ENCODE results near the gene CLCA2.
"Not testable (repeated sequence)": the region's sequence is repeated elsewhere in the genome, so short reads cannot be mapped to it uniquely, and the experiment has no call there.

Gene CLCA2

GRCh38 chr1:86481966-86482365 is 58.0 kb downstream of the CLCA2 start:
- Histone ChIP-seq H3K27me3 (ENCODE audit: control insufficient read depth, insufficient read depth, low read length) (no peaks in the 10 kb centered on the region), H3K36me3 (ENCODE audit: control insufficient read depth, insufficient read depth, low read length) (no peaks in the 10 kb centered on the region), H3K4me1 (ENCODE audit: control insufficient read depth, insufficient read depth, low read length) (no peaks in the 10 kb centered on the region), H3K9ac (ENCODE audit: low read length) (no peak overlapping the region), H3K4me3 (ENCODE audit: low read length) (no peak overlapping the region), H3K9me3 (ENCODE audit: control insufficient read depth, low read length) (no peaks in the 10 kb centered on the region)

- H3K4me3 ChIP-seq (ENCODE audit: low read length): no peak overlapping the region
- H3K36me3 ChIP-seq (ENCODE audit: control insufficient read depth, insufficient read depth, low read length): no peaks in the 10 kb centered on the region
- H3K27me3 ChIP-seq (ENCODE audit: control insufficient read depth, insufficient read depth, low read length): no peaks in the 10 kb centered on the region
- H3K9me3 ChIP-seq (ENCODE audit: control insufficient read depth, low read length): no peaks in the 10 kb centered on the region
- no peak overlapping the region for H3K9ac ChIP-seq (ENCODE audit: low read length)
- H3K4me1 ChIP-seq (ENCODE audit: control insufficient read depth, insufficient read depth, low read length): no peaks in the 10 kb centered on the region
Measured at GRCh38 chr1:86487131-86487810, 63.3 kb downstream of the CLCA2 start.

GRCh38 chr1:86487811-86488141 is 63.8 kb downstream of the CLCA2 start:
- H3K9me3 ChIP-seq (ENCODE audit: control insufficient read depth, low read length): no peaks in the 10 kb centered on the region
- H3K4me3 ChIP-seq (ENCODE audit: low read length): no peak overlapping the region
- H3K4me1 ChIP-seq (ENCODE audit: control insufficient read depth, insufficient read depth, low read length): no peaks in the 10 kb centered on the region
- H3K9ac ChIP-seq (ENCODE audit: low read length): no peak overlapping the region
- no peaks in the 10 kb centered on the region for H3K27me3 ChIP-seq (ENCODE audit: control insufficient read depth, insufficient read depth, low read length)
- no peaks in the 10 kb centered on the region for H3K36me3 ChIP-seq (ENCODE audit: control insufficient read depth, insufficient read depth, low read length)

GRCh38 chr1:86489242-86489878 is 65.4 kb downstream of the CLCA2 start:
- Histone ChIP-seq H3K36me3 (ENCODE audit: control insufficient read depth, insufficient read depth, low read length) (no peaks in the 10 kb centered on the region), H3K4me3 (ENCODE audit: low read length) (no peak overlapping the region), H3K4me1 (ENCODE audit: control insufficient read depth, insufficient read depth, low read length) (no peaks in the 10 kb centered on the region), H3K9me3 (ENCODE audit: control insufficient read depth, low read length) (no peaks in the 10 kb centered on the region), H3K9ac (ENCODE audit: low read length) (no peak overlapping the region), H3K27me3 (ENCODE audit: control insufficient read depth, insufficient read depth, low read length) (peaks cover 3% of the 10 kb centered on the region)

- H3K36me3 ChIP-seq (ENCODE audit: control insufficient read depth, insufficient read depth, low read length): no peaks in the 10 kb centered on the region
- H3K4me3 ChIP-seq (ENCODE audit: low read length): no peak overlapping the region
- H3K27me3 ChIP-seq (ENCODE audit: control insufficient read depth, insufficient read depth, low read length): peaks cover 3% of the 10 kb centered on the region
- H3K9ac ChIP-seq (ENCODE audit: low read length): no peak overlapping the region
- H3K4me1 ChIP-seq (ENCODE audit: control insufficient read depth, insufficient read depth, low read length): no peaks in the 10 kb centered on the region
- no peaks in the 10 kb centered on the region for H3K9me3 ChIP-seq (ENCODE audit: control insufficient read depth, low read length)
Measured at GRCh38 chr1:86491171-86491950, 67.4 kb downstream of the CLCA2 start.

GRCh38 chr1:86498281-86498680 is 74.3 kb downstream of the CLCA2 start:
- H3K9me3 ChIP-seq (ENCODE audit: control insufficient read depth, low read length): no peaks in the 10 kb centered on the region
- H3K27me3 ChIP-seq (ENCODE audit: control insufficient read depth, insufficient read depth, low read length): peaks cover 17% of the 10 kb centered on the region
- peaks cover 9% of the 10 kb centered on the region for H3K4me1 ChIP-seq (ENCODE audit: control insufficient read depth, insufficient read depth, low read length)
- H3K36me3 ChIP-seq (ENCODE audit: control insufficient read depth, insufficient read depth, low read length): no peaks in the 10 kb centered on the region
- H3K9ac ChIP-seq (ENCODE audit: low read length): no peak overlapping the region
- no peak overlapping the region for H3K4me3 ChIP-seq (ENCODE audit: low read length)

- no peak overlapping the region for H3K4me3 ChIP-seq (ENCODE audit: low read length)
- peaks cover 18% of the 10 kb centered on the region for H3K27me3 ChIP-seq (ENCODE audit: control insufficient read depth, insufficient read depth, low read length)
- H3K9ac ChIP-seq (ENCODE audit: low read length): no peak overlapping the region
- H3K36me3 ChIP-seq (ENCODE audit: control insufficient read depth, insufficient read depth, low read length): no peaks in the 10 kb centered on the region
- H3K4me1 ChIP-seq (ENCODE audit: control insufficient read depth, insufficient read depth, low read length): peaks cover 10% of the 10 kb centered on the region
- H3K9me3 ChIP-seq (ENCODE audit: control insufficient read depth, low read length): no peaks in the 10 kb centered on the region
Measured at GRCh38 chr1:86499987-86500593, 76.1 kb downstream of the CLCA2 start.

GRCh38 chr1:86500714-86501113 is 76.7 kb downstream of the CLCA2 start:
- H3K4me1 ChIP-seq (ENCODE audit: control insufficient read depth, insufficient read depth, low read length): peaks cover 10% of the 10 kb centered on the region
- no peaks in the 10 kb centered on the region for H3K9me3 ChIP-seq (ENCODE audit: control insufficient read depth, low read length)
- peaks cover 21% of the 10 kb centered on the region for H3K27me3 ChIP-seq (ENCODE audit: control insufficient read depth, insufficient read depth, low read length)
- H3K4me3 ChIP-seq (ENCODE audit: low read length): no peak overlapping the region
- H3K36me3 ChIP-seq (ENCODE audit: control insufficient read depth, insufficient read depth, low read length): no peaks in the 10 kb centered on the region
- H3K9ac ChIP-seq (ENCODE audit: low read length): no peak overlapping the region

- H3K27me3 ChIP-seq (ENCODE audit: control insufficient read depth, insufficient read depth, low read length): peaks cover 21% of the 10 kb centered on the region
- H3K9ac ChIP-seq (ENCODE audit: low read length); H3K4me3 ChIP-seq (ENCODE audit: low read length); H3K36me3 ChIP-seq (ENCODE audit: control insufficient read depth, insufficient read depth, low read length); H3K9me3 ChIP-seq (ENCODE audit: control insufficient read depth, low read length); H3K4me1 ChIP-seq (ENCODE audit: control insufficient read depth, insufficient read depth, low read length): not testable (repeated sequence)
Measured at GRCh38 chr1:86502125-86502646, 78.2 kb downstream of the CLCA2 start.

GRCh38 chr1:86502721-86503405 is 78.9 kb downstream of the CLCA2 start:
- peaks cover 21% of the 10 kb centered on the region for H3K27me3 ChIP-seq (ENCODE audit: control insufficient read depth, insufficient read depth, low read length)
- H3K36me3 ChIP-seq (ENCODE audit: control insufficient read depth, insufficient read depth, low read length): no peaks in the 10 kb centered on the region
- H3K4me3 ChIP-seq (ENCODE audit: low read length): no peak overlapping the region
- peaks cover 10% of the 10 kb centered on the region for H3K4me1 ChIP-seq (ENCODE audit: control insufficient read depth, insufficient read depth, low read length)
- no peaks in the 10 kb centered on the region for H3K9me3 ChIP-seq (ENCODE audit: control insufficient read depth, low read length)
- H3K9ac ChIP-seq (ENCODE audit: low read length): no peak overlapping the region

- Histone ChIP-seq H3K27me3 (ENCODE audit: control insufficient read depth, insufficient read depth, low read length) (peaks cover 15% of the 10 kb centered on the region), H3K9ac (ENCODE audit: low read length) (no peak overlapping the region), H3K4me1 (ENCODE audit: control insufficient read depth, insufficient read depth, low read length) (peaks cover 10% of the 10 kb centered on the region), H3K9me3 (ENCODE audit: control insufficient read depth, low read length) (no peaks in the 10 kb centered on the region), H3K36me3 (ENCODE audit: control insufficient read depth, insufficient read depth, low read length) (no peaks in the 10 kb centered on the region), H3K4me3 (ENCODE audit: low read length) (no peak overlapping the region)
Measured at GRCh38 chr1:86503406-86504136, 79.6 kb downstream of the CLCA2 start.

All from mucosa of stomach (tissue), 1 donor.